HG03439 (cell line): ENCODE measurements around the gene RGS12.

Source experiments
- ATAC-seq: cut with Tn5 transposase; IDR thresholded peaks from one replicate; pipeline ENCODE4 v1.9.1; 2021; ENCODE audit warnings: mild to moderate bottlenecking, moderate library complexity; ENCODE audit not compliant: unreplicated experiment

Gene RGS12

GRCh38 chr4:3254302-3255131 is 38.3 kb upstream of the RGS12 start:
- ATAC-seq = no peak

GRCh38 chr4:3255611-3256186 is 37.1 kb upstream of the RGS12 start:
- ATAC-seq = no peak

GRCh38 chr4:3256230-3257102 is 36.4 kb upstream of the RGS12 start:
- ATAC-seq = no peak

GRCh38 chr4:3257103-3257555 is 35.7 kb upstream of the RGS12 start:
- ATAC-seq = no peak

- peak; percentile 48 for ATAC-seq
These were observed 35.0 kb upstream of the RGS12 start for GRCh38 chr4:3257556-3258482.

GRCh38 chr4:3261411-3262207 is 31.2 kb upstream of the RGS12 start:
- no peak for ATAC-seq

GRCh38 chr4:3262208-3263052 is 30.4 kb upstream of the RGS12 start:
- no peak for ATAC-seq

GRCh38 chr4:3263053-3263875 is 29.6 kb upstream of the RGS12 start:
- no peak for ATAC-seq

- ATAC-seq = no peak
These were observed 29.0 kb upstream of the RGS12 start for GRCh38 chr4:3263876-3264193.

GRCh38 chr4:3266076-3266475 is 26.7 kb upstream of the RGS12 start:
- no peak for ATAC-seq

GRCh38 chr4:3267576-3268394 is 25.0 kb upstream of the RGS12 start:
- ATAC-seq = no peak

- no peak for ATAC-seq
These were observed 24.3 kb upstream of the RGS12 start for GRCh38 chr4:3268395-3269104.

- no peak for ATAC-seq
These were observed 23.5 kb upstream of the RGS12 start for GRCh38 chr4:3269105-3269927.

GRCh38 chr4:3269991-3270611 is 22.7 kb upstream of the RGS12 start:
- no peak for ATAC-seq

- no peak for ATAC-seq
These were observed 21.7 kb upstream of the RGS12 start for GRCh38 chr4:3271131-3271530.
